Measurements from ENCODE around the gene AFAP1. TPM values are rescaled to one million over a fixed set of nuclear protein-coding genes. Genes with fewer than 3 reads are reported as not detected.

The AFAP1 gene
- total and polyA plus RNA-seq, 2 of the 8 experiments (the other 6 are each of a cell fraction or from before 2014, with no cell fraction given), result 3.6 to 18.2 TPM

- Histone ChIP-seq H4K8ac (ENCODE audit: extremely low read depth, insufficient read depth, low read length) (no peak overlapping the region), H3K14ac (ENCODE audit: insufficient read length) (no peak overlapping the region), H3K18ac (ENCODE audit: extremely low read depth, low read length) (no peak overlapping the region), H3K79me1 (ENCODE audit: low read depth, low read length) (no peaks in the 10 kb centered on the region), H3K9ac (replicated peaks in 1 of 4; ENCODE audit: extremely low read depth in 1 of 4, low read depth in 3 of 4, low read length in 3 of 4) (no peak overlapping the region), H2BK20ac (ENCODE audit: low read length) (no peak overlapping the region), H3K4ac (replicated peaks; ENCODE audit: insufficient read length, low read depth, low read length) (no peak overlapping the region), H4K91ac (replicated peaks; ENCODE audit: insufficient read length, low read length) (no peak overlapping the region), H2BK5ac (ENCODE audit: low read depth, low read length) (no peak overlapping the region), H2BK15ac (ENCODE audit: low read length) (no peak overlapping the region), H3K23ac (ENCODE audit: insufficient read length) (no peak overlapping the region), H2BK120ac (replicated peaks; ENCODE audit: low read depth, low read length) (no peak overlapping the region), H3K27ac (ENCODE audit: low read depth, low read length) (no peak overlapping the region), H2AK5ac (ENCODE audit: low read depth, low read length) (no peak overlapping the region), H2BK12ac (ENCODE audit: low read depth, low read length) (no peak overlapping the region), H3K4me1 (replicated peaks in 1 of 4; ENCODE audit: control insufficient read depth in 3 of 4, insufficient read depth in 4 of 4, low read length in 3 of 4) (no peaks in the 10 kb centered on the region), H3K4me3 (ENCODE audit: extremely low read depth in 1 of 4, insufficient read depth in 2 of 4, low read depth in 3 of 4, low read length in 4 of 4) (no peak overlapping the region), H2AFZ (ENCODE audit: low read length) (no peak overlapping the region), H3K36me3 (ENCODE audit: control insufficient read depth in 2 of 4, insufficient read depth in 4 of 4, low read length in 3 of 4) (no peaks in the 10 kb centered on the region), H3K56ac (replicated peaks; ENCODE audit: insufficient read length, low read depth, low read length) (no peak overlapping the region), H3K79me2 (ENCODE audit: control insufficient read depth in 1 of 2, insufficient read depth in 2 of 2, low read length in 2 of 2) (no peaks in the 10 kb centered on the region), H3K27me3 (replicated peaks in 1 of 4; ENCODE audit: control insufficient read depth in 3 of 4, extremely low read depth in 1 of 4, insufficient read depth in 3 of 4, low read length in 3 of 4) (no peaks in the 10 kb centered on the region; a peak in 1 of 7 replicates), H3K23me2 (ENCODE audit: low read depth, low read length) (no peaks in the 10 kb centered on the region), H3K4me2 (ENCODE audit: insufficient read depth in 1 of 2, low read depth in 2 of 2, low read length in 2 of 2) (no peak overlapping the region), H4K5ac (ENCODE audit: insufficient read length, low read depth, low read length) (no peak overlapping the region), H3K9me3 (ENCODE audit: insufficient read depth in 2 of 2, low read depth in 1 of 2, low read length in 1 of 2) (no peaks in the 10 kb centered on the region), H4K20me1 (replicated peaks in 1 of 2; ENCODE audit: control insufficient read depth in 1 of 2, insufficient read depth in 2 of 2, low read length in 2 of 2) (peaks cover 0 to 4% of the 10 kb centered on the region in 2 experiments)
- ChIA-PET CTCF (ENCODE audit: partially characterized antibody) (interaction anchor here (0.7 to 1.5 kb wide), 5 partner anchors 10 to 238 kb away, joined by 3 to 5 read pairs (median 3); no protein-coding TSS in a partner anchor), POLR2A (ENCODE audit: partially characterized antibody) (no interaction called here)
- no peak for DNase-seq (ENCODE audit: low read depth in 1 of 2, low spot score in 2 of 2)
- no peak for TF ChIP-seq MAX (IDR thresholded peaks at IDR 0.05)
- no peak for TF ChIP-seq RAD21 (IDR thresholded peaks at IDR 0.05 in 1 of 2, conservative IDR thresholded peaks at IDR 0.05 in 1 of 2; ENCODE audit: low read depth in 2 of 2, low read length in 2 of 2)
- no peak for FAIRE-seq
Observed at GRCh38 chr4:7750972-7751371, 188.7 kb downstream of the AFAP1 start.

All from H1 (cell line).